ENCODE results near the gene XXYLT1. TPM values are rescaled to one million over a fixed set of nuclear protein-coding genes. Genes with fewer than 3 reads are reported as not detected.

XXYLT1 gene
- total and polyA plus RNA-seq, 2 of the 8 experiments (the other 6 are each of a cell fraction or from before 2014, with no cell fraction given), result 18.9 to 23.8 TPM

GRCh38 chr3:195047536-195047935 lies 223.4 kb downstream of the XXYLT1 start (continued):
- no peak for TF ChIP-seq CHD7 (IDR thresholded peaks at IDR 0.05; ENCODE audit: insufficient replicate concordance, low read length)
- TF ChIP-seq E2F6 (IDR thresholded peaks at IDR 0.05), result no peak
- TF ChIP-seq CTBP2 (IDR thresholded peaks at IDR 0.05; ENCODE audit: borderline replicate concordance, insufficient read depth, insufficient read length, low read length), result no peak
- TF ChIP-seq SP2 (IDR thresholded peaks at IDR 0.05; ENCODE audit: low read length), result no peak
- no peak for TF ChIP-seq POU5F1 (IDR thresholded peaks at IDR 0.05; ENCODE audit: low read depth, low read length)
- TF ChIP-seq ATF2 (IDR thresholded peaks at IDR 0.05; ENCODE audit: low read length), result no peak
- no peak for TF ChIP-seq RXRA (IDR thresholded peaks at IDR 0.05; ENCODE audit: insufficient read depth, low read depth, low read length)
- TF ChIP-seq TAF7 (optimal IDR thresholded peaks at IDR 0.05; ENCODE audit: borderline replicate concordance, low read depth, low read length), result no peak
- no peak for TF ChIP-seq CEBPB (IDR thresholded peaks at IDR 0.05; ENCODE audit: low read depth, low read length)
- TF ChIP-seq SP4 (IDR thresholded peaks at IDR 0.05; ENCODE audit: low read length), result no peak
